Measurements from ENCODE around the gene CCDC167.
A peak's percentile ranks its signal among the peaks of the same experiment; 100 is the strongest.
"Not testable (repeated sequence)": the region's sequence is repeated elsewhere in the genome, so short reads cannot be mapped to it uniquely, and the experiment has no call there.

Gene CCDC167

GRCh38 chr6:37473364-37474095, 26.2 kb downstream of the CCDC167 start:
- DNase-seq (ENCODE audit: low spot score): no peak

- no peak for DNase-seq (ENCODE audit: low spot score)
Observed at GRCh38 chr6:37467718-37468117, 32.0 kb downstream of the CCDC167 start.

GRCh38 chr6:37463110-37463509, 36.6 kb downstream of the CCDC167 start:
- no peak for DNase-seq (ENCODE audit: low spot score)

GRCh38 chr6:37460805-37461204, 38.9 kb downstream of the CCDC167 start:
- DNase-seq (ENCODE audit: low spot score): no peak

GRCh38 chr6:37459981-37460800, 39.5 kb downstream of the CCDC167 start:
- DNase-seq (ENCODE audit: low spot score): no peak

GRCh38 chr6:37456816-37457560, 42.7 kb downstream of the CCDC167 start:
- peak; percentile 89 for DNase-seq (ENCODE audit: low spot score)

GRCh38 chr6:37456126-37456525, 43.6 kb downstream of the CCDC167 start:
- DNase-seq (ENCODE audit: low spot score): peak; percentile 81

GRCh38 chr6:37454420-37455140, 45.1 kb downstream of the CCDC167 start:
- peak; percentile 37 for DNase-seq (ENCODE audit: low spot score)

- no peak for DNase-seq (ENCODE audit: low spot score)
Observed at GRCh38 chr6:37452522-37452921, 47.2 kb downstream of the CCDC167 start.

GRCh38 chr6:37451441-37452193, 48.1 kb downstream of the CCDC167 start:
- no peak for DNase-seq (ENCODE audit: low spot score)

- DNase-seq (ENCODE audit: low spot score): no peak
Observed at GRCh38 chr6:37449984-37450383, 49.7 kb downstream of the CCDC167 start.

- not testable (repeated sequence) for DNase-seq (ENCODE audit: low spot score)
Observed at GRCh38 chr6:37443216-37443542, 56.5 kb downstream of the CCDC167 start.

- no peak for DNase-seq (ENCODE audit: low spot score)
Observed at GRCh38 chr6:37442416-37443215, 57.1 kb downstream of the CCDC167 start.

GRCh38 chr6:37441651-37442050, 58.0 kb downstream of the CCDC167 start:
- no peak for DNase-seq (ENCODE audit: low spot score)

GRCh38 chr6:37438930-37439329, 60.8 kb downstream of the CCDC167 start:
- DNase-seq (ENCODE audit: low spot score): no peak

GRCh38 chr6:37435816-37436215, 63.9 kb downstream of the CCDC167 start:
- DNase-seq (ENCODE audit: low spot score): no peak

- DNase-seq (ENCODE audit: low spot score): no peak
Observed at GRCh38 chr6:37435373-37435772, 64.3 kb downstream of the CCDC167 start.

GRCh38 chr6:37433657-37434271, 65.9 kb downstream of the CCDC167 start:
- peak; percentile 27 for DNase-seq (ENCODE audit: low spot score)
